ENCODE results near the gene CDKL1. TPM values are rescaled to one million over a fixed set of nuclear protein-coding genes. Genes with fewer than 3 reads are reported as not detected.

The CDKL1 gene
- total RNA-seq, 4 donors from 2014 or later, result 27.7 to 44.3 (median 36.7) TPM

- no peak for DNase-seq (ENCODE audit: low spot score)
- ATAC-seq (ENCODE audit: low FRiP score), result peak; percentile 81
- no peak for TF ChIP-seq CTCF (IDR thresholded peaks at IDR 0.05)
These were observed 21.2 kb upstream of the CDKL1 start for GRCh38 chr14:50417853-50418252.

GRCh38 chr14:50410921-50411320 is 14.2 kb upstream of the CDKL1 start:
- ATAC-seq (ENCODE audit: low FRiP score) (no peak), DNase-seq (ENCODE audit: low spot score) (no peak)
- no peak for TF ChIP-seq CTCF (IDR thresholded peaks at IDR 0.05)

DNA sequence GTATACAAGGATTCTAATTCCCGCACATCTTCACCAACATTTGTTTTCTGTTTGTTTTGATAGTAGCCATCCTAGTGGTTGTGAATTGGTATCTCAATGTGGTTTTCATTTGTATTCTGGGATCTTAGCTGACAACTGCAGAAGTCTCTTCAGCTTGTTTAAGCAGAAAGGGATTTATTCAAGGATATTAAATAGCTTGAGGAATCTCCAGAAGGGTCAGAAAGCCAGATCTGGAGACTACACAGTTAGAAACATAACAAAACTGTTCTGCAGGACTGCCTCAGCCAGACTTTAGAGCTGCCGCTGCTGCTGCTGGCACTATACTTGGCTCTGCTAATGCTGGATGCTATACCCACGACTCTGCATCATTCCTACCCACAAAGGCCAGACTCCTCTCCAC is 13.4 kb upstream of the CDKL1 start:
- DNase-seq (ENCODE audit: low spot score) (no peak), ATAC-seq (ENCODE audit: low FRiP score) (no peak)
- no peak for TF ChIP-seq CTCF (IDR thresholded peaks at IDR 0.05)

- no peak for ATAC-seq (ENCODE audit: low FRiP score)
- TF ChIP-seq CTCF (IDR thresholded peaks at IDR 0.05), result no peak
- DNase-seq (ENCODE audit: low spot score), result no peak
These were observed 10.6 kb upstream of the CDKL1 start for GRCh38 chr14:50407111-50407812.

- no peak for TF ChIP-seq CTCF (IDR thresholded peaks at IDR 0.05)
- ATAC-seq (ENCODE audit: low FRiP score) (no peak), DNase-seq (ENCODE audit: low spot score) (no peak)
These were observed 6.7 kb upstream of the CDKL1 start for GRCh38 chr14:50403419-50403818.

DNA sequence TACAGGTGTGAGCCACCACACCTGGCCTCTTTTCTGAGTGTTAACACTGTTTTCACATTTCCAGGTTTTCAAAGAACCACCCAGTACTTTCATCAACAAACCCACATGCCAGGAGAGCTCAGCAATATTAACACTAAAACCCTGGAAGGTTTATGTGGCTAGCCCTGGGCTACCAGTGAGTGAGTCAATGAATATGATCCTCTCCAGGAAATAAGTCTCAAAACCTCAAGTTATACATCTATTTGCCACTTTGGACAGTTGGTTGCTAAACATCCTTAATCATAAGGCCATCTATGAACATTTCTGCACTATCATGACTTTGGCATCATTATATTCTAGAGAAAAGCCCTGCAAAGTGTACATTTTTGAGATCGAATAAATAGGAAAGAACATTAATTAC is 6.3 kb upstream of the CDKL1 start:
- no peak for TF ChIP-seq CTCF (IDR thresholded peaks at IDR 0.05)
- ATAC-seq (ENCODE audit: low FRiP score), result no peak
- no peak for DNase-seq (ENCODE audit: low spot score)

GRCh38 chr14:50400461-50400860 is 3.8 kb upstream of the CDKL1 start:
- no peak for DNase-seq (ENCODE audit: low spot score)
- no peak for ATAC-seq (ENCODE audit: low FRiP score)
- TF ChIP-seq CTCF (IDR thresholded peaks at IDR 0.05), result no peak

All from omental fat pad (tissue), 4 donors.